HG03060 (cell line): ENCODE data around the gene LRP1B.
"Not testable (repeated sequence)": the region's sequence is repeated elsewhere in the genome, so short reads cannot be mapped to it uniquely, and the experiment has no call there.

ENCODE experiments used
- ATAC-seq: cut with Tn5 transposase; IDR thresholded peaks from one replicate; pipeline ENCODE4 v1.9.1; 2021; ENCODE audit warnings: low read depth, moderate number of reproducible peaks; ENCODE audit not compliant: unreplicated experiment

Gene LRP1B

DNA sequence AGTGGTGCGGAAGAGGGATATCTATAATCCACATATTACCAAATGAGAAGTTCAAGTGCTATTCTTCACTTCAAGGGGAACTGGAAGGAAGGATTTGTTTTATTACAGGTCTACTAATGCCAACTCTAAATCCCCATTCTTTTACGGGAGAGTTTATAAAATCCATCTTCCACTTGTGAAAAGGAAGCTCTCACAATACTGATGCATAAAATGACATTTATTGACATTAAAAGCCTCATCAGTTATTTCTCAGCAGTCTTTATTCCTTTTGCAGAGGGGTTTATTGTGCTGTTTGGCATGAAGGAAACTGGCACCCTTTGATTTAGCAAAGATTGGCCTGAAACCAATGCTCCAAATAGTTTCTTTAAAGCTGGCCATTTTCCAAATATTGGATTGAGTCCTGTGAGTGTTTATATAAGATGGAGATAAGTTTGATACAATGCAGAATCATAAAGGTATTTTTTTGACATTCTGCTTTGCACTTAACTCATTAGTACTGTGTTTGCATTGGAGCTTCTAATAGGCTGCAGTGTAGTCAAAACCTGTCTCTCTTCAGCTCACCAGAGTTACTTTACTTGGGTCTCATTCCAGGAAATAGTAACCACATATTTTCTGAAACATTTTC is 26.6 kb downstream of the LRP1B start:
- ATAC-seq: no peak

DNA sequence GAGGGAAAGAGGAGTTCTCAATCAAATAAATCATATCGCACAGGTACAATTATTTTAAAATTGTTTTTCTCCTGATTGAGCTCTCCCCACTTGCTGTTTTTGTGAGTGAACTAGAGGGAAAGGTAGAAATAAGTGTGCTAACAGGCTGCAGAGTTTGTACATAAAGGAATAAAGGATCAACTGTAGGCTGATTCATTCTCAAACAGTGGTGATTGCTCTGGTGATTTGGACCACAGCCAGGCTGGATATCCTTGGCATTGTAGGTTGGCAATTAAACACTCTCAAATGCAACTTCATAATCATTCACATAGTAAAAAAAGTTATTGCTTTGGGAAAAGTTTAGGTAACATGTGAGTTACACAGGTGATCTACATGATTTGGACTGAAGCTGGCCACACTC is 29.8 kb downstream of the LRP1B start:
- ATAC-seq: no peak

DNA sequence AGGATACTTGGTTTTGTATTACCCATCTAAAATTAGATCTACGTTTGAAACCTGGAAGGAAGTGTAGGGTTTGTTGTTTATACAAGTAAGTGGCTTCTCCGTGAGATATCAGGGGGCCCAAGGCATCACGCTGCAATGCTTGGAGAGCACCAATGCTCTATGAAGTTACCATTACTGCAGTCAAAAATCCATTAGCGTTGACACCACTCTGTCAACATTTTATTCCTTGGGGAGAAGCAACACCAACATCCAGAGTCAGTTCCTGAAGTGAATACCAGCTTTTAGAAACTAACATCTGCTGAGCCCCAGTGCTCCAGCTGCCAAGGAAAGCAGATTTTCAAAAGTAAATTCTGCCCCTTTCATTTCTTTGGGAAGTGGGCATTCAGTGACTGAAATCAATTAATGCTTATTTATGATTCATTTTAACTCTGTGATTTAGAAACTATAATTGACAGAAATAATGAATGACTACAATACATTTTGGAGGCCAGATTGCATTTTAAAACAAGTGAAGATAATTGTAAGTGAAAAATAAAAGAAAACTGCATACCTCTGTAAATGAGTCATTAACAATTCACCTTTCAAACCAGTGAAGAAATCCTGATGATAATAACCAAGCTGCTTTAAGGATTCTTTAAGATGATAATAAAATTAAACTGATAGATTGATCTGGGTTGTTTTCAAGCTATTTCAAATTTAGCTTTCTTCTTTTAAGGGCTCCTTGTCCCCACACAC is 30.5 kb downstream of the LRP1B start:
- no peak for ATAC-seq

GRCh38 chr2:142097711-142098110 is 33.1 kb downstream of the LRP1B start:
- no peak for ATAC-seq

DNA sequence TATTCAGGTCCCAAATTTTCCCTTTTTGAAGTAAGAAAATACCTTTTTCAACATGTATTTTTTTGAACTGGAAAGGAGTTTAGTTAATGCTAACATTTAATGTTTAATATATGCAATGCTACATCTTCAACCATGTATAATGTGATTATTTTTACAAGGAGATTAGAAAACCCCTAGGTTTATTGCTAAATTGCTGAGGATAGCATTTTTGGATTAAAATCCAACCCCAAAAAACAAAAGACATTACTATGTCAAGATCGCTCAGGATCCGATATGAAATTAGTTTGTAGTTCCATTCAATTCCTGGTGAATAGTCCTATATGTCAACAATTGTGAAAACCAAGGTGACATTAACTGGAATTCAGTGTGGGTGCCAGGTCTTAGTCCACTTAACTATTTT is 35.2 kb downstream of the LRP1B start:
- no peak for ATAC-seq

GRCh38 chr2:142094233-142094632 is 36.6 kb downstream of the LRP1B start:
- no peak for ATAC-seq

DNA sequence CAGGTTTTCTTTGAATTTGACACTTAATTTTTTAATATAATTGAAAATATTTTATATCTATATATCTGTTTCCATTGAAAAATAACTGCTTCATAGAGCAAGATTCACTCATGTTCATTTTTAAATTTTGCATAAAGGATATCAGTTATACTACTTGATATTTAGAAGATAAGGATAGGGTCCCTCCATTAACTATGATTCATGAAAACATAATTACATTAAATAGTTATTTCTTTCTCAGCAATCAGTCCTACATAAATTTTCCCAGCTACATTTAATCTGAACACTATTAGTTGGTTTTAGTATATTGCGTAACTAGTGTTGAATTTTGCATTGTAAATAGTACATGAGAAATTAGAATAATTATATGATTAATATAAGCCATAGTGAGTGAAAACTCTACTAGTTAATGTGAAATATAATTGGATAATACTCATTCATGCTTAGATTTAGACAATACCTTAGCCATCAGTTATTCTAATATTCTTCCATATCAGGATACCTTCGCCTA is 42.7 kb downstream of the LRP1B start:
- ATAC-seq: no peak

- ATAC-seq: not testable (repeated sequence)
Measured at GRCh38 chr2:142087585-142087984, 43.2 kb downstream of the LRP1B start.

DNA sequence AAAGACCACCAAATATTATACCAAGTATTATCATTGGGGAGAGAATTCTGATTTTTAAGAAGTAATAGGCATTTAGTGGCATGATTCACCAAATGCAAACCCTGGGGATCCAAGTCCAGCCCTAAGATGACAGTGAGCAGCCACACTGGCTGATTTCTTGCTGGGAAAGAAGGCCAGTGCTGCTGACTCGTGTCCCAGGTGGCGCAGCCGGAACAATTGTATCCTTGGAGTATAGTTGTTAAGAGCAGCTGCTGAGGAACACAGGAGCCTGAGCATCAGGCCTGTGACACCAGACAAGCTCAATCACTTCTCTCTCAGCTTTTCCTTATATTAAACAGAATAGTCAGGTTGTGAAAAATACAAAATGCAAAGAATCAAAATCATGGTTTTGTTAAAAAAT is 48.4 kb downstream of the LRP1B start:
- no peak for ATAC-seq

GRCh38 chr2:142076317-142076716 is 54.5 kb downstream of the LRP1B start:
- no peak for ATAC-seq

GRCh38 chr2:142075826-142076225 is 55.0 kb downstream of the LRP1B start:
- ATAC-seq: no peak

GRCh38 chr2:142069251-142069888 is 61.4 kb downstream of the LRP1B start:
- no peak for ATAC-seq

GRCh38 chr2:142065700-142066099 is 65.1 kb downstream of the LRP1B start:
- ATAC-seq: no peak

- no peak for ATAC-seq
Measured at GRCh38 chr2:142065156-142065555, 65.7 kb downstream of the LRP1B start.

GRCh38 chr2:142061733-142062132 is 69.1 kb downstream of the LRP1B start:
- no peak for ATAC-seq

GRCh38 chr2:142058149-142058548 is 72.7 kb downstream of the LRP1B start:
- no peak for ATAC-seq

- ATAC-seq: no peak
Measured at GRCh38 chr2:142056784-142057183, 74.0 kb downstream of the LRP1B start.

DNA sequence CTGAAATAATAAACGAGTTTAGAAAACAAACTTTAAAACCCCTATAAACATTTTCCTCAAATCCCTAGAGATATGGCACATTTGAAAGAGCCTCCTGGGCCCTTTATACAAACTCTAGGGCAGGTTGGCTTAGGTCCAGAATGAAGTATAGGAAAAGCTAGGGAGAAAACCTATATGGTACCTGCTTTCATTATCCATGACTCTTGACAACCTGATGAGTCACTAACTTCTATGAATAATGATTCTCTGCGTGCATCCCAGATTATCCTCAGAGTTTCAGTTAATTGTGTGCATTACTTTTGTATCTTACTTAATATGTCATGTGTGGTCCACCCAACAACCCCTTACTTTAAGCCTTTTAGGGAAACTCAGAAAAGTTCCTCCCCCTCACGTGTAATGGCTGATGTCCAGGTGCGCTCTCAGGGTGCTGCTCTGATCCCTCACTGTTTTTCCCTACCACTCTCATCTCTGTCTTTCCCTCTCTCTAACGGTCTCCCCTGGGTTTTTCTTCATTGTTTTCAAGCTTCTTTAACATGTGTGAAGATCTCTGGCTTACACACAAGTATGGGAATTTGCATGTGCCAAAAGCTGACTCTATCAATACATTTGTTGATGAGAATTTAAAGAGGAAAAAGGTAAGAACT is 78.5 kb downstream of the LRP1B start:
- ATAC-seq: no peak

GRCh38 chr2:142048581-142048980 is 82.2 kb downstream of the LRP1B start:
- ATAC-seq: no peak

- no peak for ATAC-seq
Measured at GRCh38 chr2:142045641-142046040, 85.2 kb downstream of the LRP1B start.

DNA sequence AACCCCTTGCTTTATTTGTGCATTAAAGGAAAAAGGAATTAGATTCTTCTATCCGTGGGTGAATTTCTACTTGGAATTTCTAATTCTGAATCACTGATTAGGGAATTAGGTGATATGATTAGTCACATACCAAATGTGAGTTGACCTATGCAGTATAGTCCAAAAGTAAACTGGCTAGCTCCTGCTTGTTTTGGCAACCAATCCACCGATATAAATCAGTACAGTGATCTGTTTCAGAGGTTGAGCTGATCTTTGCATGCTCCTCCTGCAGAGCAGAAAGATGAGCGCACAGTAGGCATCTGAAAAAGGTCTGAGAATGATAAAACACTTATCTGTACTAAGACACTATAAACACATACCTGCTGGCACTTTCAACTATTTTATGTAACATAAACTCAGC is 86.6 kb downstream of the LRP1B start:
- ATAC-seq: no peak
